ENCODE data around the gene GABRB2.

The GABRB2 gene

GRCh38 chr5:161373345-161373707 lies 173.2 kb downstream of the GABRB2 start:
- Mint-ChIP-seq H3K36me3 (ENCODE audit: low read depth) (no peaks in the 10 kb centered on the region), H3K27ac (no peak overlapping the region), H3K4me3 (no peak overlapping the region), H3K27me3 (ENCODE audit: low read depth) (no peaks in the 10 kb centered on the region), H3K9me3 (no peaks in the 10 kb centered on the region), H3K4me1 (no peaks in the 10 kb centered on the region)
- no peak for TF ChIP-seq CTCF (IDR thresholded peaks at IDR 0.05; ENCODE audit: unreplicated experiment in 3 of 3)

- H3K9me3 Mint-ChIP-seq, result no peaks in the 10 kb centered on the region
- H3K4me1 Mint-ChIP-seq, result no peaks in the 10 kb centered on the region
- no peak overlapping the region for H3K27ac Mint-ChIP-seq
- no peak overlapping the region for H3K4me3 Mint-ChIP-seq
- no peaks in the 10 kb centered on the region for H3K27me3 Mint-ChIP-seq (ENCODE audit: low read depth)
- TF ChIP-seq CTCF (IDR thresholded peaks at IDR 0.05; ENCODE audit: unreplicated experiment in 3 of 3), result no peak
- H3K36me3 Mint-ChIP-seq (ENCODE audit: low read depth), result no peaks in the 10 kb centered on the region
Measured at GRCh38 chr5:161372682-161373344, 173.7 kb downstream of the GABRB2 start.

GRCh38 chr5:161369022-161369421 lies 177.5 kb downstream of the GABRB2 start:
- Mint-ChIP-seq H3K36me3 (ENCODE audit: low read depth) (no peaks in the 10 kb centered on the region), H3K27me3 (ENCODE audit: low read depth) (no peaks in the 10 kb centered on the region), H3K9me3 (no peaks in the 10 kb centered on the region), H3K4me3 (no peak overlapping the region), H3K4me1 (no peaks in the 10 kb centered on the region), H3K27ac (no peak overlapping the region)
- TF ChIP-seq CTCF (IDR thresholded peaks at IDR 0.05; ENCODE audit: unreplicated experiment in 3 of 3), result no peak

GRCh38 chr5:161358446-161358845 lies 188.1 kb downstream of the GABRB2 start:
- no peaks in the 10 kb centered on the region for H3K4me1 Mint-ChIP-seq
- H3K27me3 Mint-ChIP-seq (ENCODE audit: low read depth), result no peaks in the 10 kb centered on the region
- TF ChIP-seq CTCF (IDR thresholded peaks at IDR 0.05; ENCODE audit: unreplicated experiment in 3 of 3), result no peak
- no peak overlapping the region for H3K4me3 Mint-ChIP-seq
- H3K9me3 Mint-ChIP-seq, result no peaks in the 10 kb centered on the region
- no peaks in the 10 kb centered on the region for H3K36me3 Mint-ChIP-seq (ENCODE audit: low read depth)
- H3K27ac Mint-ChIP-seq, result no peak overlapping the region

GRCh38 chr5:161344234-161344633 lies 202.3 kb downstream of the GABRB2 start:
- Mint-ChIP-seq H3K27ac (no peak overlapping the region), H3K36me3 (ENCODE audit: low read depth) (no peaks in the 10 kb centered on the region), H3K27me3 (ENCODE audit: low read depth) (no peaks in the 10 kb centered on the region), H3K4me1 (no peaks in the 10 kb centered on the region), H3K4me3 (no peak overlapping the region), H3K9me3 (no peaks in the 10 kb centered on the region)
- no peak for TF ChIP-seq CTCF (IDR thresholded peaks at IDR 0.05; ENCODE audit: unreplicated experiment in 3 of 3)

- Mint-ChIP-seq H3K4me3 (no peak overlapping the region), H3K27me3 (ENCODE audit: low read depth) (no peaks in the 10 kb centered on the region), H3K4me1 (no peaks in the 10 kb centered on the region), H3K9me3 (no peaks in the 10 kb centered on the region), H3K36me3 (ENCODE audit: low read depth) (no peaks in the 10 kb centered on the region), H3K27ac (no peak overlapping the region)
- no peak for TF ChIP-seq CTCF (IDR thresholded peaks at IDR 0.05; ENCODE audit: unreplicated experiment in 3 of 3)
Measured at GRCh38 chr5:161342886-161343285, 203.6 kb downstream of the GABRB2 start.
